ENCODE data around the gene CTAG1B.
"Not testable (repeated sequence)": the region's sequence is repeated elsewhere in the genome, so short reads cannot be mapped to it uniquely, and the experiment has no call there.

CTAG1B gene

GRCh38 chrX:154620767-154621414, 1.8 kb upstream of the CTAG1B start:
- DNase-seq: not testable (repeated sequence)

GRCh38 chrX:154613586-154613985, 5.5 kb downstream of the CTAG1B start:
- not testable (repeated sequence) for DNase-seq

- not testable (repeated sequence) for DNase-seq
Measured at GRCh38 chrX:154611146-154611545, 7.9 kb downstream of the CTAG1B start.

- not testable (repeated sequence) for DNase-seq
Measured at GRCh38 chrX:154608823-154609222, 10.3 kb downstream of the CTAG1B start.

- DNase-seq: not testable (repeated sequence)
Measured at GRCh38 chrX:154607976-154608375, 11.1 kb downstream of the CTAG1B start.

GRCh38 chrX:154607370-154607769, 11.7 kb downstream of the CTAG1B start:
- no peak for DNase-seq

GRCh38 chrX:154605566-154605965, 13.5 kb downstream of the CTAG1B start:
- no peak for DNase-seq

GRCh38 chrX:154603438-154604430, 15.3 kb downstream of the CTAG1B start:
- DNase-seq: no peak

- no peak for DNase-seq
Measured at GRCh38 chrX:154602766-154603437, 16.2 kb downstream of the CTAG1B start.

GRCh38 chrX:154602226-154602625, 16.9 kb downstream of the CTAG1B start:
- no peak for DNase-seq

GRCh38 chrX:154600759-154601374, 18.2 kb downstream of the CTAG1B start:
- DNase-seq: no peak

- DNase-seq: no peak
Measured at GRCh38 chrX:154599531-154599930, 19.6 kb downstream of the CTAG1B start.

GRCh38 chrX:154598656-154599055, 20.4 kb downstream of the CTAG1B start:
- no peak for DNase-seq

- DNase-seq: no peak
Measured at GRCh38 chrX:154597221-154597620, 21.9 kb downstream of the CTAG1B start.

GRCh38 chrX:154596290-154596929, 22.7 kb downstream of the CTAG1B start:
- no peak for DNase-seq

- DNase-seq: no peak
Measured at GRCh38 chrX:154595559-154596249, 23.4 kb downstream of the CTAG1B start.

GRCh38 chrX:154594491-154594890, 24.6 kb downstream of the CTAG1B start:
- no peak for DNase-seq

- DNase-seq: no peak
Measured at GRCh38 chrX:154593201-154593600, 25.9 kb downstream of the CTAG1B start.

- DNase-seq: no peak
Measured at GRCh38 chrX:154592505-154592904, 26.6 kb downstream of the CTAG1B start.

- not testable (repeated sequence) for DNase-seq
Measured at GRCh38 chrX:154590415-154590814, 28.7 kb downstream of the CTAG1B start.

GRCh38 chrX:154584585-154585183, 34.4 kb downstream of the CTAG1B start, which contains the start of gene CTAG1A:
CTAG1A (plus strand) TSS chrX:154585133; CDS start chrX:154585207, 74 bp downstream.
- not testable (repeated sequence) for DNase-seq
